HCT116 (cell line): Measurements from ENCODE around the gene PCMTD2.
"Not testable (repeated sequence)": the region's sequence is repeated elsewhere in the genome, so short reads cannot be mapped to it uniquely, and the experiment has no call there.

ENCODE experiments used
- EZH2 ChIP-seq: fragments of 200-600 bp; sonication (generic); IDR thresholded peaks from 2 replicates; pipeline ENCODE4 v1.6.1; 2017; ENCODE audit warnings: antibody characterized with exemption, mixed run types
- EZH2phosphoT487 ChIP-seq: fragments of 200-600 bp; IDR thresholded peaks from 2 replicates; pipeline ENCODE4 v1.6.1; 2018; ENCODE audit warnings: antibody characterized with exemption, borderline replicate concordance
- POLR2A ChIP-seq: IDR thresholded peaks from 2 replicates; pipeline ENCODE4 v1.7.0; 2011; ENCODE audit warnings: borderline replicate concordance; ENCODE audit not compliant: insufficient read depth, insufficient read length; ENCODE audit errors: extremely low read depth
- POLR2AphosphoS5 ChIP-seq: IDR thresholded peaks from 2 replicates; pipeline ENCODE4 v1.6.1; 2011; ENCODE audit warnings: mild to moderate bottlenecking, low read depth, low read length, moderate library complexity
- RAD21 ChIP-seq: IDR thresholded peaks from 2 replicates; pipeline ENCODE4 v1.6.1; 2012; ENCODE audit warnings: low read depth, mild to moderate bottlenecking
- SIN3A ChIP-seq: IDR thresholded peaks from 2 replicates; pipeline ENCODE4 v1.6.1; 2012; ENCODE audit warnings: low read depth
- YY1 ChIP-seq: IDR thresholded peaks from 2 replicates; pipeline ENCODE4 v1.6.1; 2011; ENCODE audit warnings: low read length, low read depth, moderate library complexity, mild to moderate bottlenecking; ENCODE audit not compliant: insufficient replicate concordance; ENCODE audit errors: extremely low read depth
- ZFX ChIP-seq: fragments of 450-650 bp; IDR thresholded peaks from 2 replicates; pipeline ENCODE4 v1.6.1; 2017
- ZNF274 ChIP-seq: fragments of 200-500 bp; sonication (Bioruptor generic); IDR thresholded peaks from 2 replicates; pipeline ENCODE4 v1.6.1; 2014; ENCODE audit warnings: mild to moderate bottlenecking, low read depth, low read length, inconsistent platforms
- TF ChIP-seq, protein P1 (sequence below), 3 experiments: fragments of 200-600 bp in 1 of 3; sonication (generic) in 1 of 3; IDR thresholded peaks in 2 of 3; conservative IDR thresholded peaks in 1 of 3; 2 replicates each; pipeline ENCODE4 v1.5.1; 2012 to 2017; ENCODE audit warnings: low read depth in 2 of 3, low read length in 2 of 3, antibody characterized with exemption in 1 of 3, borderline replicate concordance in 1 of 3, control low read depth in 1 of 3, mild to moderate bottlenecking in 1 of 3, mixed read lengths in 1 of 3, mixed run types in 1 of 3, moderate library complexity in 1 of 3; ENCODE audit not compliant: insufficient read depth in 1 of 3
- TF ChIP-seq, protein P2 (sequence below): IDR thresholded peaks from 2 replicates; pipeline ENCODE4 v1.6.1; 2012
- TF ChIP-seq, protein P3 (sequence below): IDR thresholded peaks from 2 replicates; pipeline ENCODE4 v1.6.1; 2011; ENCODE audit warnings: mild to moderate bottlenecking, low read length, moderate library complexity; ENCODE audit not compliant: insufficient replicate concordance; ENCODE audit errors: extremely low read depth
- TF ChIP-seq, protein P4 (sequence below): IDR thresholded peaks from 2 replicates; pipeline ENCODE4 v1.6.1; 2012; ENCODE audit warnings: low read depth

DNA sequence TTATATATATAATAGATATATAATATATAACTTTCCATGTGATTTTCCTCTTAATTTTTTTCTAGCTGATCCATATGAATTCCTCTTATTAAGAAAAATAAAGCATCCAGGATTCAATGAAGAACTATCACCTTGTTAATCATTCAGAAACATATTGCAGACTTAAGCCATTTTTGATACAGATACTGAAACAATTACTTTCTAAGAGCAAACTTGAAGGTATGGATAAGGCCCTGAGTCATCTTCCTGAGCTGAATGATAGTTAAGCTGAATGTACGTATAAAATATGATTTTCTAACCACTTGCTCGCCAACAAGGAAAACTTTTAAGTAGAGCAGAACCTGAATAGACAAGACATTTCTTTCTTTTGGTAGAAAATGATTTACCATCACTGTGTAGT lies 47.5 kb downstream of the PCMTD2 start:
- TF ChIP-seq EZH2phosphoT487, YY1, POLR2A, ZFX, EZH2, ZNF274, POLR2AphosphoS5, RAD21, SIN3A: not testable (repeated sequence)
- TF ChIP-seq, protein P1, sequence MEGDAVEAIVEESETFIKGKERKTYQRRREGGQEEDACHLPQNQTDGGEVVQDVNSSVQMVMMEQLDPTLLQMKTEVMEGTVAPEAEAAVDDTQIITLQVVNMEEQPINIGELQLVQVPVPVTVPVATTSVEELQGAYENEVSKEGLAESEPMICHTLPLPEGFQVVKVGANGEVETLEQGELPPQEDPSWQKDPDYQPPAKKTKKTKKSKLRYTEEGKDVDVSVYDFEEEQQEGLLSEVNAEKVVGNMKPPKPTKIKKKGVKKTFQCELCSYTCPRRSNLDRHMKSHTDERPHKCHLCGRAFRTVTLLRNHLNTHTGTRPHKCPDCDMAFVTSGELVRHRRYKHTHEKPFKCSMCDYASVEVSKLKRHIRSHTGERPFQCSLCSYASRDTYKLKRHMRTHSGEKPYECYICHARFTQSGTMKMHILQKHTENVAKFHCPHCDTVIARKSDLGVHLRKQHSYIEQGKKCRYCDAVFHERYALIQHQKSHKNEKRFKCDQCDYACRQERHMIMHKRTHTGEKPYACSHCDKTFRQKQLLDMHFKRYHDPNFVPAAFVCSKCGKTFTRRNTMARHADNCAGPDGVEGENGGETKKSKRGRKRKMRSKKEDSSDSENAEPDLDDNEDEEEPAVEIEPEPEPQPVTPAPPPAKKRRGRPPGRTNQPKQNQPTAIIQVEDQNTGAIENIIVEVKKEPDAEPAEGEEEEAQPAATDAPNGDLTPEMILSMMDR (IDR thresholded peaks at IDR 0.05 in 2 of 3, conservative IDR thresholded peaks at IDR 0.05 in 1 of 3; ENCODE audit: borderline replicate concordance in 1 of 3, insufficient read depth in 1 of 3, low read depth in 2 of 3, low read length in 2 of 3) = not testable (repeated sequence)
- TF ChIP-seq, protein P2, sequence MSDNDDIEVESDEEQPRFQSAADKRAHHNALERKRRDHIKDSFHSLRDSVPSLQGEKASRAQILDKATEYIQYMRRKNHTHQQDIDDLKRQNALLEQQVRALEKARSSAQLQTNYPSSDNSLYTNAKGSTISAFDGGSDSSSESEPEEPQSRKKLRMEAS = not testable (repeated sequence)
- TF ChIP-seq, protein P3, sequence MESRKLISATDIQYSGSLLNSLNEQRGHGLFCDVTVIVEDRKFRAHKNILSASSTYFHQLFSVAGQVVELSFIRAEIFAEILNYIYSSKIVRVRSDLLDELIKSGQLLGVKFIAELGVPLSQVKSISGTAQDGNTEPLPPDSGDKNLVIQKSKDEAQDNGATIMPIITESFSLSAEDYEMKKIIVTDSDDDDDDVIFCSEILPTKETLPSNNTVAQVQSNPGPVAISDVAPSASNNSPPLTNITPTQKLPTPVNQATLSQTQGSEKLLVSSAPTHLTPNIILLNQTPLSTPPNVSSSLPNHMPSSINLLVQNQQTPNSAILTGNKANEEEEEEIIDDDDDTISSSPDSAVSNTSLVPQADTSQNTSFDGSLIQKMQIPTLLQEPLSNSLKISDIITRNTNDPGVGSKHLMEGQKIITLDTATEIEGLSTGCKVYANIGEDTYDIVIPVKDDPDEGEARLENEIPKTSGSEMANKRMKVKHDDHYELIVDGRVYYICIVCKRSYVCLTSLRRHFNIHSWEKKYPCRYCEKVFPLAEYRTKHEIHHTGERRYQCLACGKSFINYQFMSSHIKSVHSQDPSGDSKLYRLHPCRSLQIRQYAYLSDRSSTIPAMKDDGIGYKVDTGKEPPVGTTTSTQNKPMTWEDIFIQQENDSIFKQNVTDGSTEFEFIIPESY = not testable (repeated sequence)
- TF ChIP-seq, protein P4, sequence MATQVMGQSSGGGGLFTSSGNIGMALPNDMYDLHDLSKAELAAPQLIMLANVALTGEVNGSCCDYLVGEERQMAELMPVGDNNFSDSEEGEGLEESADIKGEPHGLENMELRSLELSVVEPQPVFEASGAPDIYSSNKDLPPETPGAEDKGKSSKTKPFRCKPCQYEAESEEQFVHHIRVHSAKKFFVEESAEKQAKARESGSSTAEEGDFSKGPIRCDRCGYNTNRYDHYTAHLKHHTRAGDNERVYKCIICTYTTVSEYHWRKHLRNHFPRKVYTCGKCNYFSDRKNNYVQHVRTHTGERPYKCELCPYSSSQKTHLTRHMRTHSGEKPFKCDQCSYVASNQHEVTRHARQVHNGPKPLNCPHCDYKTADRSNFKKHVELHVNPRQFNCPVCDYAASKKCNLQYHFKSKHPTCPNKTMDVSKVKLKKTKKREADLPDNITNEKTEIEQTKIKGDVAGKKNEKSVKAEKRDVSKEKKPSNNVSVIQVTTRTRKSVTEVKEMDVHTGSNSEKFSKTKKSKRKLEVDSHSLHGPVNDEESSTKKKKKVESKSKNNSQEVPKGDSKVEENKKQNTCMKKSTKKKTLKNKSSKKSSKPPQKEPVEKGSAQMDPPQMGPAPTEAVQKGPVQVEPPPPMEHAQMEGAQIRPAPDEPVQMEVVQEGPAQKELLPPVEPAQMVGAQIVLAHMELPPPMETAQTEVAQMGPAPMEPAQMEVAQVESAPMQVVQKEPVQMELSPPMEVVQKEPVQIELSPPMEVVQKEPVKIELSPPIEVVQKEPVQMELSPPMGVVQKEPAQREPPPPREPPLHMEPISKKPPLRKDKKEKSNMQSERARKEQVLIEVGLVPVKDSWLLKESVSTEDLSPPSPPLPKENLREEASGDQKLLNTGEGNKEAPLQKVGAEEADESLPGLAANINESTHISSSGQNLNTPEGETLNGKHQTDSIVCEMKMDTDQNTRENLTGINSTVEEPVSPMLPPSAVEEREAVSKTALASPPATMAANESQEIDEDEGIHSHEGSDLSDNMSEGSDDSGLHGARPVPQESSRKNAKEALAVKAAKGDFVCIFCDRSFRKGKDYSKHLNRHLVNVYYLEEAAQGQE = not testable (repeated sequence)
